ENCODE data around the gene ARHGAP15. TPM values are rescaled to one million over a fixed set of nuclear protein-coding genes. Genes with fewer than 3 reads are reported as not detected.

ARHGAP15 gene
- 0.12 and 0.49 TPM in 2 replicates for total RNA-seq

GRCh38 chr2:143128681-143129580, at the start of gene ARHGAP15:
ARHGAP15 (plus strand) TSS chr2:143129419.

Small RNAs within 50 kb of the gene (small RNA-seq; reads per million reads assigned to genes)
- gene MTND4LP12 = not detected
